HUES48 (cell line): ENCODE results near the gene EPHB2.

Experiments
- H3K27ac ChIP-seq: one replicate; pipeline ENCODE4 v1.7.0; 2013; ENCODE audit warnings: low read depth, low read length, inconsistent platforms
- H3K27me3 ChIP-seq: 2 replicates; pipeline ENCODE4 v1.6.1; 2013; ENCODE audit warnings: mild to moderate bottlenecking, low read length; ENCODE audit not compliant: control insufficient read depth, insufficient read depth
- H3K36me3 ChIP-seq: 2 replicates; pipeline ENCODE4 v1.6.1; 2013; ENCODE audit warnings: low read length; ENCODE audit not compliant: control insufficient read depth, insufficient read depth
- H3K4me1 ChIP-seq: 2 replicates; pipeline ENCODE4 v1.6.1; 2013; ENCODE audit warnings: mild to moderate bottlenecking, low read length; ENCODE audit not compliant: control insufficient read depth, insufficient read depth
- H3K4me3 ChIP-seq: 2 replicates; pipeline ENCODE4 v1.5.1; 2013; ENCODE audit warnings: mild to moderate bottlenecking, low read depth, low read length
- H3K9ac ChIP-seq: 2 replicates; pipeline ENCODE4 v1.6.1; 2013; ENCODE audit warnings: mild to moderate bottlenecking, low read depth, low read length, moderate library complexity
- H3K9me3 ChIP-seq: 2 replicates; pipeline ENCODE4 v1.6.1; 2013; ENCODE audit warnings: low read length; ENCODE audit not compliant: control insufficient read depth, insufficient read depth

The EPHB2 gene

DNA sequence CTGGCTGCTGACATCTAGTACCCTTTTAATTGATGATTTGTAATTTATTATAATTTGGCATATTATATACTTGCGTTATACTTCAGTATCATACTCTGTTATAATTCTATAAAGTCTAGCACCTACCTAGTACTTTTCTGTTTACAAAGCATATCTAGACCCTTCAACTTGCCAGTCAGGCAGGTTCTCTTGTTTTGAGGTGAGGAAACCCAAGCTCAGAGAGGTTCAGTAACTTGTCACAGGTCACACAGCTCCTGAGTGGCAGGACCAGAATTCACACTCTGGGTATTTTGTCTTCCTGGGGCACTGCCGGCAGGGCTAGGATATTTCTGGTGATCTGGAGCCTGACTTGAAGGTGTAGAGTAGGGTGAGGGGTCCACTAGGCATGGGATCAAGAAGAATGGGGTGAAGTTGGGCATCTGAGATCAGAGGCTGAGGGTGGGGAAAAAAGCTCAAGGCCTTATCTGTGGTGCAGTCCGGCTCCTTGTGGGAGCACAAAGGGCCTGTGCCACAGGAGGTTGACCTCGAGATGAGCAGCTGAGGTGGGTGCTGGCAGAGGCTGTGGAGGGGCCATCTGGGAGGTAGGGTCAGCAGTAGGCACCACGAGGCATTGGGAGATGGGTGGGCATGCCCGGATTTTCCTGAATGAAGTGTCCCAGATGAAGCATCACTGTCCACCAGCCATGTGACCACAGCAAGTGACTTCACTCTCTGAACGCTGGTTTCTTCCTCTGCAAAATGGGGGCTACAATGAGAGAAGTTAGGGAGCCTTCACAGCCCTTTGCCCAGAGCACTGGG lies 102.6 kb downstream of the EPHB2 start:
- Histone ChIP-seq H3K36me3 (no peaks in the 10 kb centered on the region), H3K4me1 (no peaks in the 10 kb centered on the region), H3K27ac (no peak overlapping the region), H3K9ac (no peak overlapping the region), H3K4me3 (no peak overlapping the region), H3K27me3 (no peaks in the 10 kb centered on the region), H3K9me3 (no peaks in the 10 kb centered on the region)

DNA sequence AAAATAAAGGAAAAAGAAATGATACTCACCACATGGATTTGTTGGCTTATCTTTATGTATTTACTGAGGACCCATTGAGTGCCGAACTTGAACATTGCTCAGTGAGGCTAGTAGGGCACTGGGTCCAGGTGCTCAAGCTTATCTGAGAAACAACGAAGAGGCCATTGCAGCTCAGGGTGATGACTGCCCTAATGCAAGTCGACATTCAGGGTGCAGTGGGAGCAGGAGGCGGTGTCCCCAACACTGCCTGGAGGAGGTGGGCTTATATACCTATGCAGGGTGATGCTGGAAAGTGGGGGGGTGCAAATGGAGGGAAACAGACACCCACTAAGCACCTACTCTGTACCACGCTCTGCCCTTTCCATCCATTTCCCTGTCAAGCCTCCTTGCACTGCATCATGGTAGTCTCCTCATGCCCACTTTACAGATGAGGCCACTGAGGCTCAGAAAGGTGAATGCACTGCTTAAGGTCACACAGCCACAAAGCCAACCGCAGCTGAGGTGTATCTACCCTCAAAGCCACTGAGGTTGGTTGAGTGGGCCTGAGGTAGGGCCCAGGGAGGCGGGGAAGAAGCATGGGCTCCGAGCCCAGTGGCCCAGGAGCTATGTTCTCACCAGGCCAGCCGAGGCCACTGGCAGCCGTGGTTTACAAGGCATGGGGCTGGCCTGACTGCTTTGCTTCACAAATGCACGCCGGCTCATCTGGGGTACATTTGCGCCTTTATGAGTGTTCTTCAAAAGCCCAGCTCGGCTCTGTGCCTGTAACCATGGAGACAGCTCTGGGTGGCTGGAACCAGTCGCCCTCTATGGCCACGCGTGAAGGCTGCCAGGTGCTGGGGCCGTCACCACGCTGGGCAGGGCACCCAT lies 103.8 kb downstream of the EPHB2 start:
- no peaks in the 10 kb centered on the region for H3K36me3 ChIP-seq
- H3K4me3 ChIP-seq = no peak overlapping the region
- H3K9me3 ChIP-seq = no peaks in the 10 kb centered on the region
- H3K27me3 ChIP-seq = no peaks in the 10 kb centered on the region
- no peak overlapping the region for H3K9ac ChIP-seq
- H3K4me1 ChIP-seq = no peaks in the 10 kb centered on the region
- H3K27ac ChIP-seq = no peak overlapping the region

DNA sequence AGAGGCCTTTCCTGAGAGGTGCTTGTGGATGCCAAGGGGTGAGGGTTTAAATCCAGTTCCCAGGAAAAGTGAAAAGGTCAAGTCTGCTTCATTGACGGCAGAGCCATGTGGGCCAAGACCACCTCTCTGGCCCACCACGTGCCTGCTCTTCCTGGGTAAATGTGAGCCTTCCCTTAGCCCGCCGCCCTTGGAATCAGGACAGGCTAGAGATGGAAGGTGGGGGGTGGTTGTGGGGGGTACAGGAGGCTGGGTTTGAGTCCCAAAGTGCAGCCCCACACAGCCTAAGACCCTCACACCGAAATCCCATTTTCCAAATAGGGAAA lies 104.4 kb downstream of the EPHB2 start:
- Histone ChIP-seq H3K9ac (no peak overlapping the region), H3K4me1 (no peaks in the 10 kb centered on the region), H3K4me3 (no peak overlapping the region)

DNA sequence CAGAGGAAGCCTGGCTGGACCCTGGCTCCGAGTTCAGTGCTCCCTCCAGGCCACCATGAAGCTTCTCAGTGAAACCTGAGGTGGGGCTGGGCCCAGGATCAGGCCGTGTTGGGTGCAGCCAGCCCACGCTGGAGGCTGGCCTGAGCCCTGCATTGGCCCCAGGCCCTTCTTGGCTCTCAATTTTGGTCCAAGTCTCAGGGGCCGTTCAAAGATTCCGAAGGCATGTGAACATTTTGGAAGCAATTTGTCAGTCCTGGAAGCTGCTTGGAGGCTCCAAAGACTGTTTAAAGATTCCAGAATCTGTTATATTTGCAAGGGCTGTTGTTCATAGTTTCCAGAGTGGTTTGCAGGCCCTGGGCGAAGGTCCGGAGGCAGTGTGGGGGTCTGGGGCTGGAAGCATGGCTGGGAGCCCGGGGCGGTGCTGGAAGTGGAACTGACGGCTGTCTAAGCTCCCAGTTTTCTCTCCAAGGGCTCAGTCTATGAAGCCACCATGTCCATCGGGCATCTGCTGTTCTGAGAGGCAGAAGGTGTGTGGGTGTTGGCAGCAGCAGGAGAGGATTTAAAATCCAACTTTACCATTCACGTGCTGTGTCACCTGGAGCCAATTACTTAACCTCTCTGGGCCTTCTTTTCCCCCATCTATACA lies 104.9 kb downstream of the EPHB2 start:
- Histone ChIP-seq H3K27me3 (no peaks in the 10 kb centered on the region), H3K4me1 (no peaks in the 10 kb centered on the region), H3K9ac (no peak overlapping the region), H3K4me3 (no peak overlapping the region), H3K27ac (no peak overlapping the region), H3K9me3 (no peaks in the 10 kb centered on the region), H3K36me3 (no peaks in the 10 kb centered on the region)

More for the DNA sequence above, 104.4 kb downstream of the EPHB2 start:
- Histone ChIP-seq H3K27me3 (no peaks in the 10 kb centered on the region), H3K36me3 (no peaks in the 10 kb centered on the region), H3K27ac (no peak overlapping the region), H3K9me3 (no peaks in the 10 kb centered on the region)

DNA sequence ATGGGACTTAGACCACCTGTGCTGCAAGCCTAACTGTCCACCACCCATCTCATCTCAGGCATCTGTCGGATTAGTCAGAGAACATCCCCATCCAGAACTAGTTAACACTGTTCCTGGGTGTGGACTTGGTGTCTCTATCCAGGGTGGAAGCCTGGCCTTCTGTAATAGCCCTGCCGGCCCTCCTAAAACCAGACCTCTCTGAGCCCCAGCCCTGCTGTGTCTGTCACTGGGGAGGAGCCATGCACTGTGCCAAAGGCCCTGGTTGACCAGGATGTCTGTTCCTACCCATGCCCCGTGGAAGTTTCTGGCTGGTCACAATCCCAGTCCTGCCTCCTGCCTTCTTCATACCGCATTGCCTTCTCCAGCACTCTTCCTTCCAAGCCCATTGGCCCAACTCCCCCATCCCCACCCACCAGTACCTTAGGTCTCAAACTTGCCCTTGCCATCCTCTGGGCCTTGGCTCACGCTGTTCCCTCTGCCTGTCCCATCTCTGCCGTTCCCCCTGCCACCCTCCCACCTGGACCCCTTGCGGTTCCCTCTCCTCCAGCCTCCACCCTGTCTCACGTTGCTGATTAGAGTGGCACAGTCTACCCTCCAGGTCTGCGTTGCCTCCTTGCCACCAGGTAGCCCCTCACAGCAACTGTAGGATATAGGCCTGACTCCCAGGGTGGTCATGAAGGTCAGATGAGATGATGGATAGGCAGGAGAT lies 105.6 kb downstream of the EPHB2 start:
- H3K27me3 ChIP-seq = no peaks in the 10 kb centered on the region
- H3K9me3 ChIP-seq = no peaks in the 10 kb centered on the region
- H3K36me3 ChIP-seq = no peaks in the 10 kb centered on the region
- H3K4me1 ChIP-seq = no peaks in the 10 kb centered on the region
- H3K4me3 ChIP-seq = no peak overlapping the region
- H3K9ac ChIP-seq = no peak overlapping the region
- no peak overlapping the region for H3K27ac ChIP-seq

DNA sequence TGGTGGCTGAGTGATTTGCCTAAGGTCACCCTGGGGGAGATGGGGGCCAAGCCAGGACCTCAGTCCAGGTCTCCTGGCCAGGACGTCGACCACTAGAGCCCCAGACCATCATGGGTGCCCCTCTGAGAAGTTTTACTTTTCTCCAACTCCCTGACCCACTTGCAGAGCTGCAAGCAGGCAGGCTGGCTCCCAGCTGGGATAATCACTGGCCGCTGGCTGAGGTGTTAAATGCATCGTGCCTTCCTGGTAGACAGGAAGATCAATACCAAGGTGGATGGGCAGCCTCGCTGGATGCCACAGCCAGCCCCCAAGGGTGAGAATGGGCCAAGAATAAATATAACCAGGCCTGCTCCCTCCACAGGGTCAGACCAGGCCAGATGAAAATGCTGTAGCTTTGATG lies 106.2 kb downstream of the EPHB2 start:
- Histone ChIP-seq H3K4me1 (no peaks in the 10 kb centered on the region), H3K9me3 (no peaks in the 10 kb centered on the region), H3K4me3 (no peak overlapping the region), H3K36me3 (no peaks in the 10 kb centered on the region), H3K27ac (no peak overlapping the region), H3K9ac (no peak overlapping the region), H3K27me3 (no peaks in the 10 kb centered on the region)

DNA sequence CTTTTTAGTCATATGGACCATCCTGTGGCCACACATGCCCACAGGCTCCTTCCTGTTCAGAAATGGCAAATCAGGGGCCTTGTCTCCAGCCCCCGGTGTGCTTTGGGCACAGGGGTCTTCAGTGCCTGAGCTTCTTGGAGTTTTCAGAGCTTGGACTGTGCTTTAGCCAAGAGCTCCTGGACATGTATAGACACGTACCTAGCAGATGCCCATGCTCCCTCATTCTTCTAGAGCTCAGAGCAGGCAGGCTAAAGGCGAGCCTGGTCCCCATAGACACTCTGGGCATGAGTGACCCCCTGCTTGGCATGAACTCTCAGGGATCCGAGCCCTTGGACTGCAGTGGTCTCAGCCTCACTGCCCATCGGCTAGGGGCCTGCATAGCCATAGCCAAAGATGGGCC lies 106.8 kb downstream of the EPHB2 start:
- Histone ChIP-seq H3K27me3 (no peaks in the 10 kb centered on the region), H3K4me3 (no peak overlapping the region), H3K36me3 (no peaks in the 10 kb centered on the region), H3K9me3 (no peaks in the 10 kb centered on the region), H3K9ac (no peak overlapping the region), H3K4me1 (no peaks in the 10 kb centered on the region), H3K27ac (no peak overlapping the region)

DNA sequence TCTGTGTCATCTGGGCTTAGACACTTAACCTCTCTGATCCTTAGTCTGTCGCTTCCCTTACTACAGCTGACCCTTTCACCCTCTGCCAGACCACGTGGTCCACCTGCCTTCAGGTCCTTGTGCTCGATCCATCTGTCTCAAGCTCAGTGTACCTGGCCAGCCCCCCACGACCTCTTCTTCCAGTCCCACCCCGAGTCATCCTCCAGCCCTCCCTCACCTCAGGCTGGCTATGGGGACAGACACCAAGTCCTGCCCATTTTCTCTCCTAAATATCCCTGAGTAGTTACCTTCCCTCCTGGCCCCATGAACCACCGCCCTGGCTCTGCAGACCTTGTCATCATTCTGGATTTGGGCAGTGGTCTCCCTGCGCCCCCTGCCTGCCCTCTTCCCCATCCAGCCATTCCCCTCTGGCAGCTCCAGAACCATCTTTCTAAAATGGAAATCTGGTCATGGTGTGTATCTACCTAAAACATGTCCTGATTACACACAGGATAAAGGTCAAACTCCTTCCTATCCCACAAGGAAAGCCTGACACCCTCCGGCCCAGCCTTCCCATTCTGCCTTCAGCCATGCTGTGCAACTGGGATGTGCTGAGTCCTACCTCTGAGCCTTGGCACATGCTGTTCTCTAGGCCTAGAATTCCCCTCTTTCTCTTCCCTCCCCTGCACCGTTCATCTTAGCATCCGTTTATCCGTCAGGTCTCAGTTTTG lies 107.6 kb downstream of the EPHB2 start:
- Histone ChIP-seq H3K27ac (no peak overlapping the region), H3K9me3 (no peaks in the 10 kb centered on the region), H3K4me1 (no peaks in the 10 kb centered on the region), H3K27me3 (no peaks in the 10 kb centered on the region), H3K36me3 (no peaks in the 10 kb centered on the region), H3K9ac (no peak overlapping the region), H3K4me3 (no peak overlapping the region)

DNA sequence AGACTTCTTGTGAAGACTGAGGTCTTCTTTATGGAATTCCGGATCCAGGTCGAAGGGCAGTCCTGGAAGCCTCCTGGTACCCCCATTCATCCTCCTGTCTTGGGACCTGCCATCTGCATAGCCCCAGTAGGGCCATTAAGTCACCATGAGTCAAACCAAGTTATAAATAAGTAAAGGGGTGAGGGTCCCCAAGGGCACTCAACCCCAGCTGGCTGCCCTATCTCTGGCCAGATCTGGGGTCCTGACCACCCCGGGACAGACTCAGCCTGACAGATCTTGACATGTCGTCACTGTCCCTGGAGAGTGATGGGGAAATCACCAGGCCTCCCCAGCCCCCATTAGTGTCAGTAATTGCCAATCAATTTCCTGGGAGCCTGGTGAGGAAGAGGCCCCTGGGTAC lies 108.7 kb downstream of the EPHB2 start:
- H3K27ac ChIP-seq = no peak overlapping the region
- H3K27me3 ChIP-seq = no peaks in the 10 kb centered on the region

DNA sequence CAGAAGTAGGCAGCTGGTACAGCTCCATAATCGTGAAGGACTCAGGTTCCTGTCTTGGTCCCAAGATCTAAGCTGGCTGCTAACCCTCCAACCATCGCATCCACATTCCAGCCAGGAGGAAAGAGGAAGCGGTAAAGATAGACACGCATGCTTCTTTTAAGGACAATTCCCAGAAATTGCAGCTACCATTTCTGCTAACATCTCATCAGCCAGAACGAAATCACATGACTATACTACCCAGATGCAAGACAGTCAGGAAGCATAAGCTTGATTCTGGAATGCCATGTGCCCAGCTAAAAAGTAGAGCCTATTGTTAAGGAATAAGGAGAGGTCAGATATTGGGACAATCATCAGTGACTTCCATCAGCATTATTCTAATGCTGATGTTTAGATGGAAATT lies 110.4 kb downstream of the EPHB2 start:
- Histone ChIP-seq H3K27me3 (no peaks in the 10 kb centered on the region), H3K36me3 (no peaks in the 10 kb centered on the region), H3K4me3 (no peak overlapping the region), H3K4me1 (peaks cover 1% of the 10 kb centered on the region; the same call in 1 of the 2 replicates), H3K9ac (no peak overlapping the region), H3K27ac (no peak overlapping the region), H3K9me3 (no peaks in the 10 kb centered on the region)

More for the DNA sequence above, 108.7 kb downstream of the EPHB2 start:
- H3K9me3 ChIP-seq = no peaks in the 10 kb centered on the region
- H3K4me3 ChIP-seq = no peak overlapping the region
- H3K36me3 ChIP-seq = no peaks in the 10 kb centered on the region
- no peaks in the 10 kb centered on the region for H3K4me1 ChIP-seq
- H3K9ac ChIP-seq = no peak overlapping the region
